Stimulated activated CD8-positive, alpha-beta memory T cell treated with anti-CD3 and anti-CD28 coated beads, Interleukin-15, amount 100 ng/mL, for 24 hours (primary cell): Measurements from ENCODE around the gene MAD1L1.

Experiments
- DNase-seq: peaks from one replicate; pipeline ENCODE4 v3.0.0-alpha.2; 2020; ENCODE audit warnings: low read depth

MAD1L1 gene

GRCh38 chr7:2242541-2243429 lies 10.0 kb upstream of the MAD1L1 start:
- no peak for DNase-seq

GRCh38 chr7:2241580-2242540 lies 9.1 kb upstream of the MAD1L1 start, which contains the start of the genes MRM2 and NUDT1:
Gene MRM2 (minus strand): TSS chr7:2242205. CDS start chr7:2242169, 36 bp downstream.
Gene NUDT1 (plus strand): TSS chr7:2242226. CDS start chr7:2244575, 2,349 bp downstream.
- peak; percentile 60 for DNase-seq

GRCh38 chr7:2239242-2239641 lies 6.5 kb upstream of the MAD1L1 start:
- DNase-seq: no peak

GRCh38 chr7:2237109-2237602 lies 4.4 kb upstream of the MAD1L1 start:
- no peak for DNase-seq

GRCh38 chr7:2233926-2234325 lies 1.2 kb upstream of the MAD1L1 start:
- no peak for DNase-seq

GRCh38 chr7:2231992-2232765 lies 566 bp downstream of the MAD1L1 start:
- DNase-seq: no peak

GRCh38 chr7:2230882-2231281 lies 1.9 kb downstream of the MAD1L1 start:
- DNase-seq: no peak

- no peak for DNase-seq
Observed at GRCh38 chr7:2230226-2230625, 2.5 kb downstream of the MAD1L1 start.

- no peak for DNase-seq
Observed at GRCh38 chr7:2229467-2229866, 3.3 kb downstream of the MAD1L1 start.

GRCh38 chr7:2228921-2229320 lies 3.8 kb downstream of the MAD1L1 start:
- DNase-seq: no peak

GRCh38 chr7:2227699-2228098 lies 5.0 kb downstream of the MAD1L1 start:
- no peak for DNase-seq

- no peak for DNase-seq
Observed at GRCh38 chr7:2225830-2226229, 6.9 kb downstream of the MAD1L1 start.

GRCh38 chr7:2225336-2225735 lies 7.4 kb downstream of the MAD1L1 start:
- DNase-seq: no peak

- DNase-seq: no peak
Observed at GRCh38 chr7:2224934-2225333, 7.8 kb downstream of the MAD1L1 start.

- DNase-seq: no peak
Observed at GRCh38 chr7:2224491-2224928, 8.2 kb downstream of the MAD1L1 start.

GRCh38 chr7:2223321-2223720 lies 9.4 kb downstream of the MAD1L1 start:
- no peak for DNase-seq

GRCh38 chr7:2222516-2222915 lies 10.2 kb downstream of the MAD1L1 start:
- no peak for DNase-seq

GRCh38 chr7:2220954-2221353 lies 11.8 kb downstream of the MAD1L1 start:
- no peak for DNase-seq

GRCh38 chr7:2220506-2220905 lies 12.2 kb downstream of the MAD1L1 start:
- no peak for DNase-seq

GRCh38 chr7:2220030-2220429 lies 12.7 kb downstream of the MAD1L1 start:
- no peak for DNase-seq

- no peak for DNase-seq
Observed at GRCh38 chr7:2219606-2220005, 13.1 kb downstream of the MAD1L1 start.

- no peak for DNase-seq
Observed at GRCh38 chr7:2219136-2219535, 13.6 kb downstream of the MAD1L1 start.
